ENCODE measurements around the gene NTN1.

NTN1 gene

DNA sequence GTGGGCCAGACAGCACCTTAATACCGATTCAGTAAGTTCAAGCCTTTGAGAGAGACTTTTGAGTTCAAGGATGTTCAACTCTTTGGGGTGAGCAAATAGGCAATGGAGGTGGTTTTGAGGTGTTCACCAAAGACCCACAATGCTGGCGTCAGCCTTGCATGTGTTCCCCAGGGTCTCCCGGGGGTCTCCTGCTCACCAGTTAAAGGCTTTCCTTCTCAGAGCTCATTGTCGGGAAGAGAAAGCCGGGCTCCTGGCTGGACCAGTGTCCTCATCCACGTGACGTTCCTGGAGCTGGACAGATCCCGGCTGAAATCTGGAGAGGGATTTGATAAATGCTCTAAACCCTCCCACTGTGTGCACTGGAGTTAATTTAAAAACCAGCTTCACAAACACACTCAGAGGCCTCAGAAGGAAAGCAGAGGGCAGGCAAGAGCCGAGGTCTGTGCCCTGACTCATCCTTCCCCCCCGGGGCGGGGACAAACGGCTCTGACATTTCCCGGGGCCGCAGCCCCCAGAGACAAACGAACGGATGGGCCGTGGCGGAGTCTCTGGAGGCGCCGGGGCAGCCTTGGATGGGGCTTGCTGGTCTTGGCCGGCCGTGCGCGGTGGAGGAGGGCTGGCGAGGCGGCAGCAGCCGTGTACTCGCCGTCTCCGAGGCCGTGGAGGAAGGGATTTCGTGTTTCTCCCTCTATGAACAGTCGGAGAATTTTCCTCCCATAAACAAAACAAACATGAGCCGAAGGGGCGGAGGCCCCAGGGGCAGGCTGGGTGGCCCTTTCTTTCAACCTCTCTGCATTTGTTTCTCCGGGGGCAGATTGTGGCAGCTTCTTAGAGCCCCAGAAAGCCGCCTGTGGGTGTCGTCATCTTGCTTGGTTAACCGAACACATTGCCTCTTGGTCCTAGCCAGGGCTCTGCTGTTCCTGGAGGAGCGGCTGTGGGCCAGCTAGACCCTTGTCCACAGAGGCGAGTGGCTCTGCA lies 94.2 kb downstream of the NTN1 start:
- H4K20me1 ChIP-seq (ENCODE audit: low read depth, low read length), result no peaks in the 10 kb centered on the region
- H3K27me3 ChIP-seq (ENCODE audit: low read length), result no peaks in the 10 kb centered on the region
- no peak overlapping the region for H3K4me3 ChIP-seq (ENCODE audit: insufficient read depth, low read length, poor library complexity, severe bottlenecking)
- H3K27ac ChIP-seq (ENCODE audit: low read depth, low read length), result no peak overlapping the region
- no peaks in the 10 kb centered on the region for H3F3A ChIP-seq (ENCODE audit: insufficient read depth)
- TF ChIP-seq EZH2phosphoT487 (conservative IDR thresholded peaks at IDR 0.05; ENCODE audit: low read length), result no peak
- no peak for TF ChIP-seq CTCF (IDR thresholded peaks at IDR 0.05; ENCODE audit: insufficient read depth, low read length, poor library complexity, severe bottlenecking)
- H3K9ac ChIP-seq (ENCODE audit: low read length), result no peak overlapping the region
- no peak overlapping the region for H3K4me2 ChIP-seq (ENCODE audit: low read depth, low read length, poor library complexity, severe bottlenecking)
- no peak overlapping the region for H2AFZ ChIP-seq (ENCODE audit: low read depth, low read length, severe bottlenecking)
- H3K9me3 ChIP-seq (ENCODE audit: insufficient read depth, low read length), result no peaks in the 10 kb centered on the region
- no peaks in the 10 kb centered on the region for H3K36me3 ChIP-seq (ENCODE audit: low read length)
- no peaks in the 10 kb centered on the region for H3K9me2 ChIP-seq (replicated peaks; ENCODE audit: insufficient read depth, low read length)
- no peaks in the 10 kb centered on the region for H3K79me2 ChIP-seq (ENCODE audit: insufficient read depth, low read length)

DNA sequence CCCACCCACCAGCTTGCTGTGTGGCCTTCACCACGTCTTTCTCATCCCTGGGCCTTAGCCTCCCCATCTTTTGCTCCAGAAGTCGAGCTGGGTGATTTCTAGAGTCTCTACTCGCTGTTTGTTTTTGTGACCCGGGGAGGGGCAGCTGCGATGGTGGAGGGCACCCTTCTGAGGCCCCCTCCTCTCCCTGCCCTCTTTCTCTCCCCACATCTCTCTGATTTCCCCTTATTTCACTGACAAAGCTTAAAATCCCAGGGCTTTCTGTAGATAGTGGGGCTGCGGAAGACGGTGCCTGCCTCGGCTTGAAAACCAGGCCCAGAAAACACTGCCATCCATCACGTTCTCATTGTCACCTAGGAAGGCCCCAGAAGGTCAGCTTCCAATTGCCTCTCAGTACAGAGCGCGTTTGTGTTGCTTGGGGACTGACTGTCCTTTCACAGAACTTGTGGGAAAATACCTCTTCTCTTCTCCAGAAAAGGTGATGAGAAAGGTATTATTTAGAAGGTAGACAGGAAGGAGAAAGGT lies 95.1 kb downstream of the NTN1 start:
- Histone ChIP-seq H3K27me3 (ENCODE audit: low read length) (no peaks in the 10 kb centered on the region), H3K9me2 (replicated peaks; ENCODE audit: insufficient read depth, low read length) (no peaks in the 10 kb centered on the region), H3K79me2 (ENCODE audit: insufficient read depth, low read length) (no peaks in the 10 kb centered on the region), H4K20me1 (ENCODE audit: low read depth, low read length) (no peaks in the 10 kb centered on the region), H3K27ac (ENCODE audit: low read depth, low read length) (no peak overlapping the region), H3K4me2 (ENCODE audit: low read depth, low read length, poor library complexity, severe bottlenecking) (no peak overlapping the region), H2AFZ (ENCODE audit: low read depth, low read length, severe bottlenecking) (no peak overlapping the region), H3F3A (ENCODE audit: insufficient read depth) (no peaks in the 10 kb centered on the region), H3K9me3 (ENCODE audit: insufficient read depth, low read length) (no peaks in the 10 kb centered on the region), H3K4me3 (ENCODE audit: insufficient read depth, low read length, poor library complexity, severe bottlenecking) (no peak overlapping the region), H3K36me3 (ENCODE audit: low read length) (no peaks in the 10 kb centered on the region), H3K9ac (ENCODE audit: low read length) (no peak overlapping the region)
- no peak for TF ChIP-seq CTCF (IDR thresholded peaks at IDR 0.05; ENCODE audit: insufficient read depth, low read length, poor library complexity, severe bottlenecking)
- no peak for TF ChIP-seq EZH2phosphoT487 (conservative IDR thresholded peaks at IDR 0.05; ENCODE audit: low read length)

DNA sequence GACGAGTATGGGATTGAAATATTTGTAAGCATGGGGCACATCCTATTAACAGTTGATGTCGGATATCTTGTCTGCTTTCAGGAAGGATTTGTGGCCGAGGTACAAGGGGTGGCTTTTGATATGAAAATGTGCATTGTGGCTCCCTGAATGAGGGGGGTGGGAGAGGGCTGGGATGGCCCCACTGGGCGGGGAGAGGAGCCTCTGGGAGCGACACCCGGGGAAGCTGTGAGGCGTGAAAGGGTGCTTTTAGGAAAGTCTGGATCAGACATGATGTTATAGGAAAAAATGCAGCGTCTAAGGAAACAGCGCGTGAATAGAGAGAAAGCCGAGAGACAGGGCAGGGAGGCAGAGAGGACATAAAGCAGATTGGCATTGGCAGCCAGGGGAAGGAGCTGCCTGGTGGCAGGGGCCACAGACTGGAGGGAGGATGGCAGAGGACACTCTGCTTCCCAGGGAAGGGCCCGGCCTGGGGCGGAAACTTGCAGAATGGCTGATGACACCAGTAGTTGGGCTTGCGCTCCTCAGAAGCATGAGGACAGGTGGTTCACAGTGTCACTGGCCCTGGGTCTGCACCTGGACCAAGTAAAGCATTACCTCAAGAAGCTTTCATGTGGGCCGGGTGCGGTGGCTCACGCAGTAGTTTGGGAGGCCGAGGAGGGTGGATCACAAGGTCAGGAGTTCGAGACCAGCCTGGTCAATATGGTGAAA lies 95.7 kb downstream of the NTN1 start:
- no peaks in the 10 kb centered on the region for H3K79me2 ChIP-seq (ENCODE audit: insufficient read depth, low read length)
- H3K9ac ChIP-seq (ENCODE audit: low read length), result no peak overlapping the region
- no peak overlapping the region for H3K4me3 ChIP-seq (ENCODE audit: insufficient read depth, low read length, poor library complexity, severe bottlenecking)
- H3K9me2 ChIP-seq (replicated peaks; ENCODE audit: insufficient read depth, low read length), result no peaks in the 10 kb centered on the region
- no peaks in the 10 kb centered on the region for H3K9me3 ChIP-seq (ENCODE audit: insufficient read depth, low read length)
- H3K36me3 ChIP-seq (ENCODE audit: low read length), result no peaks in the 10 kb centered on the region
- no peaks in the 10 kb centered on the region for H4K20me1 ChIP-seq (ENCODE audit: low read depth, low read length)
- no peaks in the 10 kb centered on the region for H3F3A ChIP-seq (ENCODE audit: insufficient read depth)
- TF ChIP-seq EZH2phosphoT487 (conservative IDR thresholded peaks at IDR 0.05; ENCODE audit: low read length) (no peak), CTCF (IDR thresholded peaks at IDR 0.05; ENCODE audit: insufficient read depth, low read length, poor library complexity, severe bottlenecking) (no peak)
- no peaks in the 10 kb centered on the region for H3K27me3 ChIP-seq (ENCODE audit: low read length)
- no peak overlapping the region for H3K4me2 ChIP-seq (ENCODE audit: low read depth, low read length, poor library complexity, severe bottlenecking)
- H2AFZ ChIP-seq (ENCODE audit: low read depth, low read length, severe bottlenecking), result no peak overlapping the region
- H3K27ac ChIP-seq (ENCODE audit: low read depth, low read length), result no peak overlapping the region

Measured in SU-DHL-6 (cell line).